DOHH2 (cell line): Measurements from ENCODE around the gene SLC22A12.

Experiments used
- CTCF ChIP-seq: fragments of 200-600 bp; sonication (generic); IDR thresholded peaks from one replicate; pipeline ENCODE4 v1.5.1; 2014; ENCODE audit warnings: antibody characterized with exemption, mild to moderate bottlenecking, low read depth, low read length; ENCODE audit not compliant: poor library complexity, severe bottlenecking
- EZH2phosphoT487 ChIP-seq: fragments of 200-600 bp; sonication (generic); IDR thresholded peaks from 2 replicates; pipeline ENCODE4 v1.6.1; 2017; ENCODE audit warnings: borderline replicate concordance, mild to moderate bottlenecking, antibody characterized with exemption, low read length, moderate library complexity, mixed read lengths

GRCh38 chr11:64559351-64560138, 31.5 kb upstream of the SLC22A12 start:
- TF ChIP-seq CTCF = no peak
- TF ChIP-seq EZH2phosphoT487 = no peak
